CD4-positive, alpha-beta T cell (primary cell): ENCODE results near the gene MIS18A. TPM values are rescaled to one million over a fixed set of nuclear protein-coding genes. Genes with fewer than 3 reads are reported as not detected.

Source experiments
- ATAC-seq: fragments of 200-7000 bp; cut with Tn5 transposase; one replicate; pipeline ENCODE4 v1.10.0; 2022; ENCODE audit warnings: mild to moderate bottlenecking; ENCODE audit not compliant: poor library complexity
- CTCF ChIA-PET: fragments of 350-600 bp; sonication (Branson Sonifier 250); formaldehyde crosslinking; loops from one replicate; lab custom pipeline; 2021; ENCODE audit warnings: antibody characterized with exemption, inconsistent platforms; lab: Charles Lee
- POLR2A ChIA-PET: fragments of 350-600 bp; sonication (Branson Sonifier 250); formaldehyde crosslinking; loops from one replicate; lab custom pipeline; 2021; ENCODE audit warnings: antibody characterized with exemption, inconsistent platforms; lab: Charles Lee
- DNase-seq, 14 experiments: peaks; one replicate each; pipeline ENCODE4 v3.0.0-alpha.2; 2013 to 2020; ENCODE audit warnings: mixed read lengths in 2 of 14
- H3K27ac ChIP-seq, 2 donors: one replicate each; pipeline versions ENCODE4 v1.5.1 to v1.7.0; 2013; ENCODE audit warnings: low read length in 2 of 2, low read depth in 1 of 2, mild to moderate bottlenecking in 1 of 2
- H3K27me3 ChIP-seq, 2 experiments: 1 replicate in 1 of 2; 2 replicates in 1 of 2; pipeline versions ENCODE4 v1.6.1 to v1.7.0; 2013; ENCODE audit warnings: low read length in 2 of 2, control low read depth in 1 of 2, mild to moderate bottlenecking in 1 of 2, moderate library complexity in 1 of 2; ENCODE audit not compliant: insufficient read depth in 2 of 2, control insufficient read depth in 1 of 2
- H3K36me3 ChIP-seq: one replicate; pipeline ENCODE4 v1.6.1; 2013; ENCODE audit warnings: low read length, control low read depth; ENCODE audit not compliant: insufficient read depth
- H3K4me1 ChIP-seq: one replicate; pipeline ENCODE4 v1.6.1; 2013; ENCODE audit warnings: low read length, control low read depth; ENCODE audit not compliant: insufficient read depth
- H3K4me3 ChIP-seq: one replicate; pipeline ENCODE4 v1.5.1; 2013; ENCODE audit warnings: mild to moderate bottlenecking, low read length, moderate library complexity
- H3K9me3 ChIP-seq, 2 experiments: 1 replicate in 1 of 2; 2 replicates in 1 of 2; pipeline versions ENCODE4 v1.6.1 to v1.7.0; 2013; ENCODE audit warnings: low read length in 2 of 2, mild to moderate bottlenecking in 2 of 2, control low read depth in 1 of 2, moderate library complexity in 1 of 2; ENCODE audit not compliant: control insufficient read depth in 1 of 2, insufficient read depth in 1 of 2
- H3K27ac Mint-ChIP-seq: one replicate; pipeline ENCODE4 v1.8.0; 2020; ENCODE audit warnings: mixed read lengths
- H3K27me3 Mint-ChIP-seq: one replicate; pipeline ENCODE4 v1.8.0; 2021; ENCODE audit warnings: mixed read lengths
- H3K36me3 Mint-ChIP-seq: one replicate; pipeline ENCODE4 v1.8.0; 2021; ENCODE audit warnings: low read depth, mixed read lengths
- H3K4me1 Mint-ChIP-seq: one replicate; pipeline ENCODE4 v1.8.0; 2021; ENCODE audit warnings: low read depth, mixed read lengths
- H3K4me3 Mint-ChIP-seq: one replicate; pipeline ENCODE4 v1.8.0; 2020; ENCODE audit warnings: mild to moderate bottlenecking, mixed read lengths
- H3K9me3 Mint-ChIP-seq: one replicate; pipeline ENCODE4 v1.8.0; 2020; ENCODE audit warnings: mixed read lengths
- CTCF ChIP-seq: fragments of 200-600 bp; IDR thresholded peaks from one replicate; pipeline ENCODE4 v1.8.0; 2022; ENCODE audit warnings: antibody characterized with exemption, mild to moderate bottlenecking
- intact Hi-C, 2 experiments: fragments of 100-400 bp; cut with DNase I in 1 of 2; cut with micrococcal nuclease in 1 of 2; formaldehyde crosslinking; loops; one replicate each; pipeline versions ENCODE4 v1.15.1 to v1.9.0; 2023 to 2025; cut with DNase I, micrococcal nuclease
- total RNA-seq, 174 experiments: library from RNA in 2 of 174; stranded (reverse) in 2 of 174; gene quantifications; one replicate each; pipeline ENCODE4 v1.2.3 and lab custom pipeline; 2021 to 2026

MIS18A gene
- total RNA-seq, 2 experiments from 2014 or later = 2.7 to 3.0 TPM

DNA sequence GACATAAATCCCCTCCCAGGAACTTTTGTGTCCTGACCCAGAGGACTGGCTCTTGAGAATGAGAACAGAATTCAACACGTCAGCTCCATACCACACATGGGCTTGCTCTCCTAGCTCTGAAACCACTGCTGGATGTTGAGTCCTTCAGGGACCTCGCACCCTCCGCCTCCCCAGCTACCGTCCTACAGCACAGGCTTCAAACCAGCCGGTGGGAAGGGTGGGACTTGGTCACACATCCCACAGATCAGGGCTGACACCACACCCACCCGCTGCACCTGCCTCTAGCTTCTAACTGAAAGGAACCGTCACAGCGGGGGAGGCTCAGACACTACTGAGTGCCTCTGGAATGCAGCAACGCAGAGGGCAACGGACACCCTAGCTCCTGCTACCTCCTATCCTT lies 43.8 kb upstream of the MIS18A start:
- no peak overlapping the region for H3K27ac Mint-ChIP-seq
- H3K36me3 ChIP-seq = peaks cover 92% of the 10 kb centered on the region
- H3K27me3 Mint-ChIP-seq = no peaks in the 10 kb centered on the region
- H3K4me3 Mint-ChIP-seq = no peak overlapping the region
- H3K4me3 ChIP-seq = no peak overlapping the region
- ChIA-PET CTCF (no interaction called here), POLR2A (no interaction called here)
- DNase-seq (no peak), ATAC-seq (no peak)
- H3K9me3 Mint-ChIP-seq = no peaks in the 10 kb centered on the region
- H3K4me1 ChIP-seq = no peaks in the 10 kb centered on the region
- peaks cover 100% of the 10 kb centered on the region for H3K36me3 Mint-ChIP-seq
- no peaks in the 10 kb centered on the region for H3K27me3 ChIP-seq
- no peak overlapping the region for H3K27ac ChIP-seq
- no peaks in the 10 kb centered on the region for H3K9me3 ChIP-seq
- no peak for TF ChIP-seq CTCF
- intact Hi-C loops = no loop called here
- no peaks in the 10 kb centered on the region for H3K4me1 Mint-ChIP-seq

DNA sequence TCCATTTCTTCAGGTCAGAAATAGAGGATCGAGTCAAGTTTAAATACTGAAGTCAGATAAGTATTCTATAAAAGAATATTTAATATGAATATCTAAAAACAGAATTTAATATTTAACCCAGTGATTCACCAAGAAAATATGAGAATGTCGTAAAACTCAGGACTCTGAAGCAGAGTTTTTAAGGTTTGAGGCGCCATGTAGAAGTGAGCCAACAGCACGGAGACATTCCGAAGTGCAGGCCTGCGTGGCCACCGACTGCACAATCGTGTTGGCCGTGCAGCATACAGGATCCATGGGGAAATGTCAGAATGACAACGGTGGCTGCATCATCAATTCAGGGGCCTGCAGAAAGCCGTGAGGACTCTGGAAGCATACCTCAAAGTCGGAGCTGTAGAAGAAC lies 43.3 kb upstream of the MIS18A start:
- H3K27ac Mint-ChIP-seq = no peak overlapping the region
- Histone ChIP-seq H3K27ac (no peak overlapping the region), H3K4me1 (no peaks in the 10 kb centered on the region), H3K27me3 (no peaks in the 10 kb centered on the region), H3K36me3 (peaks cover 97% of the 10 kb centered on the region), H3K4me3 (no peak overlapping the region), H3K9me3 (no peaks in the 10 kb centered on the region)
- H3K27me3 Mint-ChIP-seq = no peaks in the 10 kb centered on the region
- DNase-seq = no peak
- no peaks in the 10 kb centered on the region for H3K9me3 Mint-ChIP-seq
- ATAC-seq = no peak
- intact Hi-C loops = no loop called here
- ChIA-PET CTCF (no interaction called here), POLR2A (no interaction called here)
- peaks cover 99% of the 10 kb centered on the region for H3K36me3 Mint-ChIP-seq
- no peaks in the 10 kb centered on the region for H3K4me1 Mint-ChIP-seq
- TF ChIP-seq CTCF = no peak
- no peak overlapping the region for H3K4me3 Mint-ChIP-seq

DNA sequence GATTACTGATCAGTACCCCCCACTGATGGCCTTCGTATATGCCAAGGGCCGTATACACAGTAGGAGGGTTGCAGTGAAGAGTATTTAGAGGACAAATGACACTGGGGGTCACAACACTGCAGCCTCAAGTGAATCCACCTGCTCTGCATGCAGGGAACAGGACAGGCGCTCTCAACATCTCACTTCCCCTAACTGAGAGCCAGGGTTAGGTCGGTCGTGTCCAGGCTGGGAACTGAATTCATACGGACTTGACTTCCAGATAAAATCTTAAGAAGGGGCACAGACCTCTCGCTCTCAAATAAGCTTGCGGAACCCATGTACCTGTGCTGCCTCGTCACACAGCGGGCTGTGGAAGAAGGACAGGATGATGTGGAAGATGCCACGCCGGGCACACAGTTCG lies 42.6 kb upstream of the MIS18A start:
- CTCF ChIA-PET = no interaction called here
- Histone ChIP-seq H3K4me1 (no peaks in the 10 kb centered on the region), H3K4me3 (no peak overlapping the region), H3K9me3 (no peaks in the 10 kb centered on the region), H3K36me3 (peaks cover 97% of the 10 kb centered on the region), H3K27me3 (no peaks in the 10 kb centered on the region), H3K27ac (no peak overlapping the region)
- POLR2A ChIA-PET = no interaction called here
- no peak for TF ChIP-seq CTCF
- no peak overlapping the region for H3K27ac Mint-ChIP-seq
- no peaks in the 10 kb centered on the region for H3K27me3 Mint-ChIP-seq
- intact Hi-C loops = no loop called here
- no peaks in the 10 kb centered on the region for H3K4me1 Mint-ChIP-seq
- no peak for ATAC-seq
- H3K9me3 Mint-ChIP-seq = no peaks in the 10 kb centered on the region
- DNase-seq = no peak
- H3K4me3 Mint-ChIP-seq = no peak overlapping the region
- peaks cover 98% of the 10 kb centered on the region for H3K36me3 Mint-ChIP-seq
